NCI-H82 treated with DMSO at 0.1 percent for 48 hours (cell line): ENCODE measurements around the gene SGK2.

Source experiments
- DNase-seq: peaks from one replicate; lab custom pipeline; 2025; ENCODE audit not compliant: unreplicated experiment; lab: John Stamatoyannopoulos, UW

SGK2 gene

GRCh38 chr20:43558412-43559146, at the start of gene SGK2:
TSS of gene SGK2 (plus strand) at chr20:43559027. CDS start at chr20:43566496, 7,469 bp downstream.
- DNase-seq: no peak

- no peak for DNase-seq
Measured at GRCh38 chr20:43511879-43512278, 46.9 kb upstream of the SGK2 start.

- DNase-seq: no peak
Measured at GRCh38 chr20:43513372-43513930, 45.4 kb upstream of the SGK2 start.

GRCh38 chr20:43513931-43514647, 44.7 kb upstream of the SGK2 start:
- peak; percentile 97 for DNase-seq

GRCh38 chr20:43514648-43514999, 44.2 kb upstream of the SGK2 start:
- no peak for DNase-seq

GRCh38 chr20:43515628-43516027, 43.2 kb upstream of the SGK2 start:
- DNase-seq: no peak

GRCh38 chr20:43516251-43516824, 42.5 kb upstream of the SGK2 start:
- no peak for DNase-seq

GRCh38 chr20:43520074-43520630, 38.7 kb upstream of the SGK2 start:
- DNase-seq: no peak

GRCh38 chr20:43525021-43525420, 33.8 kb upstream of the SGK2 start:
- no peak for DNase-seq

- no peak for DNase-seq
Measured at GRCh38 chr20:43528258-43528875, 30.5 kb upstream of the SGK2 start.

GRCh38 chr20:43529051-43529450, 29.8 kb upstream of the SGK2 start:
- DNase-seq: no peak

- no peak for DNase-seq
Measured at GRCh38 chr20:43529457-43530153, 29.2 kb upstream of the SGK2 start.

GRCh38 chr20:43530321-43531090, 28.3 kb upstream of the SGK2 start:
- DNase-seq: no peak

- no peak for DNase-seq
Measured at GRCh38 chr20:43531091-43531443, 27.8 kb upstream of the SGK2 start.

- no peak for DNase-seq
Measured at GRCh38 chr20:43532416-43533055, 26.3 kb upstream of the SGK2 start.

- no peak for DNase-seq
Measured at GRCh38 chr20:43533060-43533459, 25.8 kb upstream of the SGK2 start.

- DNase-seq: no peak
Measured at GRCh38 chr20:43534016-43534415, 24.8 kb upstream of the SGK2 start.

GRCh38 chr20:43534791-43535350, 24.0 kb upstream of the SGK2 start:
- no peak for DNase-seq

- DNase-seq: no peak
Measured at GRCh38 chr20:43535370-43536004, 23.3 kb upstream of the SGK2 start.
